Measurements from ENCODE around the gene PFDN5. TPM values are rescaled to one million over a fixed set of nuclear protein-coding genes. Genes with fewer than 3 reads are reported as not detected.

The PFDN5 gene
- total RNA-seq, 1 donor from 2014 or later = 274 TPM

GRCh38 chr12:53336181-53336681 is 40.9 kb downstream of the PFDN5 start, which contains the start of gene SP7:
Gene SP7, minus strand, starts transcription at chr12:53336354. Its CDS starts 708 bp downstream, at chr12:53335646.
- Mint-ChIP-seq H3K4me1 (ENCODE audit: low read depth) (no peaks in the 10 kb centered on the region), H3K4me3 (ENCODE audit: unreplicated experiment) (no peak within 1 kb of the TSS), H3K27ac (ENCODE audit: unreplicated experiment) (no peak within 1 kb of the TSS), H3K9me3 (ENCODE audit: low read depth) (no peaks in the 10 kb centered on the region), H3K27me3 (ENCODE audit: low read depth) (peaks cover 31% of the 10 kb centered on the region), H3K36me3 (ENCODE audit: low read depth) (no peaks in the 10 kb centered on the region)
- no peak for DNase-seq (ENCODE audit: low spot score)
- no peak for TF ChIP-seq CTCF (IDR thresholded peaks at IDR 0.05)

GRCh38 chr12:53338017-53338416 is 42.7 kb downstream of the PFDN5 start:
- peaks cover 31% of the 10 kb centered on the region for H3K27me3 Mint-ChIP-seq (ENCODE audit: low read depth)
- no peaks in the 10 kb centered on the region for H3K36me3 Mint-ChIP-seq (ENCODE audit: low read depth)
- H3K27ac Mint-ChIP-seq (ENCODE audit: unreplicated experiment) = no peak overlapping the region
- H3K9me3 Mint-ChIP-seq (ENCODE audit: low read depth) = no peaks in the 10 kb centered on the region
- H3K4me3 Mint-ChIP-seq (ENCODE audit: unreplicated experiment) = no peak overlapping the region
- DNase-seq (ENCODE audit: low spot score) = no peak
- no peak for TF ChIP-seq CTCF (IDR thresholded peaks at IDR 0.05)
- no peaks in the 10 kb centered on the region for H3K4me1 Mint-ChIP-seq (ENCODE audit: low read depth)

GRCh38 chr12:53338916-53339315 is 43.6 kb downstream of the PFDN5 start:
- no peaks in the 10 kb centered on the region for H3K4me1 Mint-ChIP-seq (ENCODE audit: low read depth)
- H3K36me3 Mint-ChIP-seq (ENCODE audit: low read depth) = no peaks in the 10 kb centered on the region
- H3K9me3 Mint-ChIP-seq (ENCODE audit: low read depth) = no peaks in the 10 kb centered on the region
- H3K27me3 Mint-ChIP-seq (ENCODE audit: low read depth) = peaks cover 27% of the 10 kb centered on the region
- H3K27ac Mint-ChIP-seq (ENCODE audit: unreplicated experiment) = no peak overlapping the region
- no peak for TF ChIP-seq CTCF (IDR thresholded peaks at IDR 0.05)
- no peak overlapping the region for H3K4me3 Mint-ChIP-seq (ENCODE audit: unreplicated experiment)
- no peak for DNase-seq (ENCODE audit: low spot score)

- Mint-ChIP-seq H3K9me3 (ENCODE audit: low read depth) (no peaks in the 10 kb centered on the region), H3K36me3 (ENCODE audit: low read depth) (no peaks in the 10 kb centered on the region), H3K4me1 (ENCODE audit: low read depth) (peaks cover 9% of the 10 kb centered on the region), H3K27me3 (ENCODE audit: low read depth) (peaks cover 27% of the 10 kb centered on the region), H3K4me3 (ENCODE audit: unreplicated experiment) (no peak overlapping the region), H3K27ac (ENCODE audit: unreplicated experiment) (no peak overlapping the region)
- DNase-seq (ENCODE audit: low spot score) = no peak
- TF ChIP-seq CTCF (IDR thresholded peaks at IDR 0.05) = no peak
Measured at GRCh38 chr12:53340398-53340797, 45.1 kb downstream of the PFDN5 start.

- TF ChIP-seq CTCF (IDR thresholded peaks at IDR 0.05) = no peak
- H3K9me3 Mint-ChIP-seq (ENCODE audit: low read depth) = no peaks in the 10 kb centered on the region
- H3K36me3 Mint-ChIP-seq (ENCODE audit: low read depth) = no peaks in the 10 kb centered on the region
- peaks cover 8% of the 10 kb centered on the region for H3K27me3 Mint-ChIP-seq (ENCODE audit: low read depth)
- no peak overlapping the region for H3K4me3 Mint-ChIP-seq (ENCODE audit: unreplicated experiment)
- H3K27ac Mint-ChIP-seq (ENCODE audit: unreplicated experiment) = no peak overlapping the region
- DNase-seq (ENCODE audit: low spot score) = no peak
- peaks cover 16% of the 10 kb centered on the region for H3K4me1 Mint-ChIP-seq (ENCODE audit: low read depth)
Measured at GRCh38 chr12:53343449-53343848, 48.1 kb downstream of the PFDN5 start.
